Measurements from ENCODE around the gene MBOAT2. TPM values are rescaled to one million over a fixed set of nuclear protein-coding genes. Genes with fewer than 3 reads are reported as not detected.

Gene MBOAT2
- total RNA-seq, 1 experiment from 2014 or later = 30.7 TPM

DNA sequence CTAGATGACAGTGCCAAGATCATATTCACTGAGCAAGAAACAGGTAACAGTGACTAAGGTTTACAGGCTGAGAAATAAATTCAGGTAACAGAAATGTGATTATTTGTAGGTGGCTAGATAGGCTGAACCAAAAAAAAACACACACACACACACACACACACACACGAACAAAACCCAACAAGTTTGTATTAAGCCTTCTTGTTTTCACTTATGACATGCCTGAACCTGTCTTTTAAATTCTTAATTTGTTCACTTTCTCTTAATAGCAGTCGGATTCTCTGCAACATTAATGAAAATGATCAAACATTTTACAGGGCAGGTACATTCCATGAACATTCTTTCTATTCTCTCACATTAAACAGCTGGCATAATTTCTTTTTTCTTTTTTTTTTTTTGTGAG, 147.3 kb downstream of the MBOAT2 start:
- no peak overlapping the region for H3K4me3 ChIP-seq (ENCODE audit: low read length)
- no peaks in the 10 kb centered on the region for H3K9me2 ChIP-seq (replicated peaks; ENCODE audit: low read length)
- H3F3A ChIP-seq (ENCODE audit: low read length, unreplicated experiment) = no peaks in the 10 kb centered on the region
- H2AFZ ChIP-seq (ENCODE audit: low read length) = no peak overlapping the region
- H3K9me3 ChIP-seq (ENCODE audit: low read length) = no peaks in the 10 kb centered on the region
- intact Hi-C loops (cut with micrococcal nuclease) = no loop called here
- no peaks in the 10 kb centered on the region for H3K79me2 ChIP-seq (ENCODE audit: low read length)
- no TSS peak for BruUV-seq (replicated peaks)
- no peak overlapping the region for H3K9ac ChIP-seq (ENCODE audit: low read length)
- ATAC-seq (no peak), DNase-seq (no peak)
- H3K4me1 ChIP-seq (ENCODE audit: insufficient read depth, low read length) = no peaks in the 10 kb centered on the region
- H4K20me1 ChIP-seq (ENCODE audit: low read length) = no peaks in the 10 kb centered on the region
- no peak for TF ChIP-seq CTCF (conservative IDR thresholded peaks at IDR 0.05; ENCODE audit: low read depth, low read length)
- TF ChIP-seq EZH2 (IDR thresholded peaks at IDR 0.05; ENCODE audit: low read length, unreplicated experiment) = no peak
- no peak for TF ChIP-seq EZH2phosphoT487 (IDR thresholded peaks at IDR 0.05; ENCODE audit: borderline replicate concordance, low read length)
- POLR2A ChIA-PET (ENCODE audit: unreplicated experiment) = no interaction called here
- H3K27me3 ChIP-seq (ENCODE audit: low read length) = no peaks in the 10 kb centered on the region
- no peak overlapping the region for H3K27ac ChIP-seq (ENCODE audit: low read length)
- CTCF ChIA-PET = no interaction called here
- H3K36me3 ChIP-seq (ENCODE audit: low read depth, low read length) = no peaks in the 10 kb centered on the region
- no peak overlapping the region for H3K4me2 ChIP-seq (ENCODE audit: low read length)

DNA sequence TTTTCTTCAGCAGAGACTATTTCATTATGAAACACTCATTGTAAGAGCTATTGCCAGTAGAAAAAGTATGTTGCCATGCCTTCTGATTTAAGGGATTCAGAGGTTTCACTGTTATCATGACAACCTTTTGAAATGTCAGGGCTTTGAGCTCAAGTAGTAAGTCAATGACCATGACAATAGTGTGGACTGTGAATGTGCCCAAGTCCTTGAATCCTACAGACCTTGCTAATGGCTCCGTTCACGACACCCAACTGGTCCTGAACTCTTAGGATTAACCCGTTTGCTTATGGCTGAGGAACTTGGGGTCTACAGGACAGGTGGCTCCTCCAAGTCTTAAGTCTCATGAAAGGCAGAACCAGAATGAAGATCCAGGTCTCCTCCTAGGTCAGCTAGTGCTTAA, 148.5 kb downstream of the MBOAT2 start:
- no peak overlapping the region for H2AFZ ChIP-seq (ENCODE audit: low read length)
- no peaks in the 10 kb centered on the region for H3K79me2 ChIP-seq (ENCODE audit: low read length)
- H3K9me2 ChIP-seq (replicated peaks; ENCODE audit: low read length) = no peaks in the 10 kb centered on the region
- H3K9me3 ChIP-seq (ENCODE audit: low read length) = no peaks in the 10 kb centered on the region
- H3K4me2 ChIP-seq (ENCODE audit: low read length) = no peak overlapping the region
- no peaks in the 10 kb centered on the region for H4K20me1 ChIP-seq (ENCODE audit: low read length)
- no peaks in the 10 kb centered on the region for H3F3A ChIP-seq (ENCODE audit: low read length, unreplicated experiment)
- no peak for ATAC-seq
- no peak overlapping the region for H3K27ac ChIP-seq (ENCODE audit: low read length)
- no TSS peak for BruUV-seq (replicated peaks)
- ChIA-PET CTCF (no interaction called here), POLR2A (ENCODE audit: unreplicated experiment) (no interaction called here)
- no peaks in the 10 kb centered on the region for H3K27me3 ChIP-seq (ENCODE audit: low read length)
- no peak for DNase-seq
- no peak overlapping the region for H3K9ac ChIP-seq (ENCODE audit: low read length)
- H3K4me3 ChIP-seq (ENCODE audit: low read length) = no peak overlapping the region
- H3K36me3 ChIP-seq (ENCODE audit: low read depth, low read length) = no peaks in the 10 kb centered on the region
- H3K4me1 ChIP-seq (ENCODE audit: insufficient read depth, low read length) = no peaks in the 10 kb centered on the region
- intact Hi-C loops (cut with micrococcal nuclease) = no loop called here
- TF ChIP-seq EZH2phosphoT487 (IDR thresholded peaks at IDR 0.05; ENCODE audit: borderline replicate concordance, low read length) = no peak

DNA sequence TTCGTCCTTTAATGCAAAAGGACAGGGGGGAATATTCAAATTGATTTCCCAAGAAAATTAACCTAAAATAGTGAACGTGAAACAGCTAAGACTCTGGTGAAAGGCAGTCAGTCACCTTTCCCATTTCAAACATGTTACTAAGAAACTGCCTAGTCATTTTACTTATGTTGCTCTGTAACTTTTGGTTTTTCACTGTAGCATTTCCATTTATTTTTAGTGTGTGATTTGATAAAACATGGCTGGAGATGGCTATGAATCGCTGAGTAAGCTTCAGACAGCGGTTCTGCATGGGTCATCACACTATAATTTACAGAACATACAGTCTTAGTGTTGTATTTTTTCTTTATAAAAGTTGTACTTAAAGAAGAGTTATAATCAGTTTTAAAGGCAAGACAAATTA, 150.1 kb downstream of the MBOAT2 start:
- Histone ChIP-seq H3K9me3 (ENCODE audit: low read length) (no peaks in the 10 kb centered on the region), H3K79me2 (ENCODE audit: low read length) (no peaks in the 10 kb centered on the region), H3K27me3 (ENCODE audit: low read length) (no peaks in the 10 kb centered on the region), H3K4me3 (ENCODE audit: low read length) (no peak overlapping the region), H3K4me1 (ENCODE audit: insufficient read depth, low read length) (no peaks in the 10 kb centered on the region), H3K4me2 (ENCODE audit: low read length) (no peak overlapping the region), H3K36me3 (ENCODE audit: low read depth, low read length) (no peaks in the 10 kb centered on the region), H3K9ac (ENCODE audit: low read length) (no peak overlapping the region), H3K27ac (ENCODE audit: low read length) (no peak overlapping the region), H4K20me1 (ENCODE audit: low read length) (no peaks in the 10 kb centered on the region), H3F3A (ENCODE audit: low read length, unreplicated experiment) (no peaks in the 10 kb centered on the region), H2AFZ (ENCODE audit: low read length) (no peak overlapping the region), H3K9me2 (replicated peaks; ENCODE audit: low read length) (no peaks in the 10 kb centered on the region)
- ChIA-PET POLR2A (ENCODE audit: unreplicated experiment) (no interaction called here), CTCF (no interaction called here)
- no peak for TF ChIP-seq EZH2 (IDR thresholded peaks at IDR 0.05; ENCODE audit: low read length, unreplicated experiment)
- no peak for TF ChIP-seq EZH2phosphoT487 (IDR thresholded peaks at IDR 0.05; ENCODE audit: borderline replicate concordance, low read length)
- no peak for TF ChIP-seq CTCF (conservative IDR thresholded peaks at IDR 0.05; ENCODE audit: low read depth, low read length)
- intact Hi-C loops (cut with micrococcal nuclease) = no loop called here
- BruUV-seq (replicated peaks) = no TSS peak
- DNase-seq = no peak
- ATAC-seq = no peak
